Suprapubic skin (tissue), 4 donors: Measurements from ENCODE around the gene RAB3GAP2.

Source experiments
- CTCF ChIP-seq, 2 donors: fragments of 200-600 bp in 1 of 2; fragments of 450-650 bp in 1 of 2; sonication (generic) in 1 of 2; IDR thresholded peaks; one replicate each; pipeline ENCODE4 v1.5.1; 2016 to 2019; ENCODE audit warnings: antibody characterized with exemption in 2 of 2, mild to moderate bottlenecking in 1 of 2, moderate library complexity in 1 of 2
- EP300 ChIP-seq: sonication (generic); formaldehyde crosslinking; IDR thresholded peaks from one replicate; pipeline ENCODE4 v1.6.1; 2017; ENCODE audit warnings: antibody characterized with exemption
- POLR2A ChIP-seq, 2 donors: fragments of 450-650 bp; IDR thresholded peaks; one replicate each; pipeline ENCODE4 v1.6.1; 2017; ENCODE audit warnings: antibody characterized with exemption in 2 of 2, mild to moderate bottlenecking in 2 of 2, moderate library complexity in 2 of 2
- POLR2AphosphoS5 ChIP-seq, 3 donors: sonication (generic); formaldehyde crosslinking; IDR thresholded peaks; one replicate each; pipeline ENCODE4 v1.6.1; 2017; ENCODE audit warnings: antibody characterized with exemption in 3 of 3

GRCh38 chr1:220241072-220241663 is 31.1 kb downstream of the RAB3GAP2 start:
- TF ChIP-seq CTCF (IDR thresholded peaks at IDR 0.05) (no peak), POLR2A (IDR thresholded peaks at IDR 0.05) (no peak), POLR2AphosphoS5 (IDR thresholded peaks at IDR 0.05) (no peak), EP300 (no peak)
